SK-N-SH treated with all-trans-retinoic acid at 6 μM for 48 hours (cell line): ENCODE results near the gene GRID1.

Experiments used
- ATAC-seq: fragments of 200-7000 bp; cut with Tn5 transposase; 3 replicates; pipeline ENCODE4 v1.9.1; 2020; ENCODE audit warnings: mild to moderate bottlenecking, moderate library complexity
- ARNTL ChIP-seq: fragments of 450-650 bp; formaldehyde crosslinking; IDR thresholded peaks from 2 replicates; pipeline ENCODE4 v1.5.0; 2020; ENCODE audit warnings: low read depth, mild to moderate bottlenecking, moderate library complexity, borderline replicate concordance
- BACH2 ChIP-seq: fragments of 250-450 bp; sonication (Bioruptor Pico); IDR thresholded peaks from 2 replicates; pipeline ENCODE4 v1.9.0; 2021; ENCODE audit warnings: mild to moderate bottlenecking, borderline replicate concordance
- CSDC2 ChIP-seq: fragments of 250-450 bp; sonication (Bioruptor Pico); IDR thresholded peaks from 2 replicates; pipeline ENCODE4 v1.5.0; 2020; ENCODE audit warnings: mild to moderate bottlenecking, moderate library complexity
- ESRRG ChIP-seq: fragments of 250-450 bp; sonication (Bioruptor Pico); IDR thresholded peaks from 2 replicates; pipeline ENCODE4 v1.6.1; 2021; ENCODE audit warnings: mild to moderate bottlenecking
- GLIS3 ChIP-seq: fragments of 250-450 bp; sonication (Bioruptor Pico); IDR thresholded peaks from 2 replicates; pipeline ENCODE4 v1.5.0; 2020; ENCODE audit warnings: mild to moderate bottlenecking, moderate library complexity
- ISL1 ChIP-seq: fragments of 250-450 bp; sonication (Bioruptor Pico); IDR thresholded peaks from 2 replicates; pipeline ENCODE4 v2.1.2; 2022; ENCODE audit warnings: mild to moderate bottlenecking, moderate library complexity
- OSR1 ChIP-seq: fragments of 250-450 bp; sonication (Bioruptor Pico); IDR thresholded peaks from 2 replicates; pipeline ENCODE4 v1.8.0; 2022; ENCODE audit warnings: moderate library complexity, mild to moderate bottlenecking, inconsistent platforms
- PPARA ChIP-seq: fragments of 250-450 bp; sonication (Bioruptor Pico); IDR thresholded peaks from 2 replicates; pipeline ENCODE4 v1.5.0; 2020; ENCODE audit warnings: mild to moderate bottlenecking, borderline replicate concordance
- RARB ChIP-seq: fragments of 250-450 bp; sonication (Bioruptor Pico); IDR thresholded peaks from 2 replicates; pipeline ENCODE4 v1.8.0; 2021; ENCODE audit warnings: mild to moderate bottlenecking, moderate library complexity
- SNAI2 ChIP-seq: fragments of 250-450 bp; sonication (Bioruptor Pico); IDR thresholded peaks from 2 replicates; pipeline ENCODE4 v1.5.0; 2020; ENCODE audit warnings: mild to moderate bottlenecking, moderate library complexity
- TCF4 ChIP-seq: fragments of 250-450 bp; sonication (Bioruptor Pico); IDR thresholded peaks from 2 replicates; pipeline ENCODE4 v1.8.0; 2021; ENCODE audit warnings: mild to moderate bottlenecking, moderate library complexity, borderline replicate concordance
- TOX ChIP-seq: fragments of 250-450 bp; sonication (Bioruptor Pico); IDR thresholded peaks from 2 replicates; pipeline ENCODE4 v1.8.0; 2021; ENCODE audit warnings: mild to moderate bottlenecking, moderate library complexity, borderline replicate concordance
- ZC3H10 ChIP-seq: fragments of 250-450 bp; sonication (Bioruptor Pico); IDR thresholded peaks from 2 replicates; pipeline ENCODE4 v1.5.1; 2021; ENCODE audit warnings: mild to moderate bottlenecking, moderate library complexity
- ZFP3 ChIP-seq: fragments of 250-450 bp; sonication (Bioruptor Pico); IDR thresholded peaks from 2 replicates; pipeline ENCODE4 v1.5.0; 2020; ENCODE audit warnings: mild to moderate bottlenecking, moderate library complexity
- ZFP30 ChIP-seq: fragments of 450-650 bp; formaldehyde crosslinking; IDR thresholded peaks from 2 replicates; pipeline ENCODE4 v1.5.0; 2022; ENCODE audit warnings: mild to moderate bottlenecking, moderate library complexity
- ZNF565 ChIP-seq: fragments of 450-650 bp; formaldehyde crosslinking; conservative IDR thresholded peaks from 2 replicates; pipeline ENCODE4 v1.5.0; 2020; ENCODE audit warnings: low read depth, mild to moderate bottlenecking, moderate library complexity
- TF ChIP-seq, protein P1 (sequence below): fragments of 250-450 bp; sonication (Bioruptor Pico); IDR thresholded peaks from 2 replicates; pipeline ENCODE4 v1.8.0; 2021; ENCODE audit warnings: low read depth, mild to moderate bottlenecking, moderate library complexity, borderline replicate concordance
- TF ChIP-seq, protein P2 (sequence below): fragments of 250-450 bp; sonication (Bioruptor Pico); IDR thresholded peaks from 2 replicates; pipeline ENCODE4 v1.5.1; 2021; ENCODE audit warnings: mild to moderate bottlenecking, moderate library complexity
- TF ChIP-seq, protein P3 (sequence below): fragments of 250-450 bp; sonication (Bioruptor Pico); IDR thresholded peaks from 2 replicates; pipeline ENCODE4 v1.5.0; 2020; ENCODE audit warnings: mild to moderate bottlenecking, moderate library complexity
- TF ChIP-seq, protein P4 (sequence below): fragments of 250-450 bp; sonication (Bioruptor Pico); IDR thresholded peaks from 2 replicates; pipeline ENCODE4 v1.8.0; 2020; ENCODE audit warnings: mild to moderate bottlenecking, moderate library complexity, borderline replicate concordance
- TF ChIP-seq, protein P5 (sequence below): fragments of 250-450 bp; sonication (Bioruptor Pico); IDR thresholded peaks from 2 replicates; pipeline ENCODE4 v1.5.1; 2020; ENCODE audit warnings: low read depth, mild to moderate bottlenecking, moderate library complexity

Gene GRID1

DNA sequence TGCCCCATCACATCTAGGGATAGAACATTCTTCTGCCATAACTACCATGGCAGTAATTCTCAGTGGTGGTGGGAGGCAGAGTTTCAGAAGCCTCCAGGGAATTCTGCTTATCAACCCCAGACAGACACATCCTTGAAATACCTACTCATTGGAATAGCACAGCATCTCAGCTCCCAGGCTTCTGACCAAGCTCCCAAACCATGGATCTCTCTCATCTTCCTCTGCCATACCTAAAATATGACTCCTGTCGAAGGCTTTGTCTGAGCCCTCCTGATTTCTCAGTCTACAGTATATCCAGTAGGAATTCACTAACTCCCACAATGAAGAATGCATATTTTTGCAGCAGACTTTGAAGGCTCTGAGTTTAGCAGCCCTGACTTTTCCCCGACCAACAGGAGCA lies 687.5 kb downstream of the GRID1 start:
- ATAC-seq = no peak
- no peak for TF ChIP-seq TCF4 (CRISPR knock-in tag)
- no peak for TF ChIP-seq SNAI2 (CRISPR knock-in tag)
- no peak for TF ChIP-seq CSDC2 (CRISPR knock-in tag)
- no peak for TF ChIP-seq ZC3H10
- no peak for TF ChIP-seq TOX (CRISPR knock-in tag)
- TF ChIP-seq, all 23 proteins: peak for 0

DNA sequence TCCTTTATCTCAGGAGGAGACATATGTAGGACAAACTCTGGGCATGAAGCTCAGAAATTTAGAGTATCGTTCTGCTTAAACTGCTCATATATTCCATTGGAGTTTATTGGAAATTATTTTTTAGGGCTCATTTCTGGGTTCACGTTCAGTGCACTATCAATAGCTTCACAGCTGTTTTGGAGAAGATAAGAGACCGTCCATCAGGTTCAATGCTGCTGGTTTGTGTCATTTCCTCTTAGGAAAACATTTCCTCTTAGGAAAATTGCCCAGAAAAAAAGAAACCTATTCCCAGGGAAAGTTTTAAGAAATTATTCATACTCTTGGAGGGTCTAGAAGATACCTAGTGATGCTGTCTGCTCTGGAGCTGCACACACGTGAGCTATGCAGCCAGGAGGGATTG lies 691.7 kb downstream of the GRID1 start:
- ATAC-seq = no peak
- TF ChIP-seq, protein P1, sequence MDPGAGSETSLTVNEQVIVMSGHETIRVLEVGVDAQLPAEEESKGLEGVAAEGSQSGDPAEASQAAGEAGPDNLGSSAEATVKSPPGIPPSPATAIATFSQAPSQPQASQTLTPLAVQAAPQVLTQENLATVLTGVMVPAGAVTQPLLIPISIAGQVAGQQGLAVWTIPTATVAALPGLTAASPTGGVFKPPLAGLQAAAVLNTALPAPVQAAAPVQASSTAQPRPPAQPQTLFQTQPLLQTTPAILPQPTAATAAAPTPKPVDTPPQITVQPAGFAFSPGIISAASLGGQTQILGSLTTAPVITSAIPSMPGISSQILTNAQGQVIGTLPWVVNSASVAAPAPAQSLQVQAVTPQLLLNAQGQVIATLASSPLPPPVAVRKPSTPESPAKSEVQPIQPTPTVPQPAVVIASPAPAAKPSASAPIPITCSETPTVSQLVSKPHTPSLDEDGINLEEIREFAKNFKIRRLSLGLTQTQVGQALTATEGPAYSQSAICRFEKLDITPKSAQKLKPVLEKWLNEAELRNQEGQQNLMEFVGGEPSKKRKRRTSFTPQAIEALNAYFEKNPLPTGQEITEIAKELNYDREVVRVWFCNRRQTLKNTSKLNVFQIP (CRISPR knock-in tag) = no peak
- TF ChIP-seq SNAI2 (CRISPR knock-in tag) (no peak), ZNF565 (CRISPR knock-in tag) (no peak), ZC3H10 (no peak), BACH2 (CRISPR knock-in tag) (no peak), ISL1 (CRISPR knock-in tag) (no peak), CSDC2 (CRISPR knock-in tag) (no peak), PPARA (CRISPR knock-in tag) (no peak), TOX (CRISPR knock-in tag) (no peak), ESRRG (CRISPR knock-in tag) (no peak), GLIS3 (no peak), RARB (CRISPR knock-in tag) (no peak), TCF4 (CRISPR knock-in tag) (no peak), ZFP3 (CRISPR knock-in tag) (no peak), ZFP30 (CRISPR knock-in tag) (no peak)
- TF ChIP-seq, protein P2, sequence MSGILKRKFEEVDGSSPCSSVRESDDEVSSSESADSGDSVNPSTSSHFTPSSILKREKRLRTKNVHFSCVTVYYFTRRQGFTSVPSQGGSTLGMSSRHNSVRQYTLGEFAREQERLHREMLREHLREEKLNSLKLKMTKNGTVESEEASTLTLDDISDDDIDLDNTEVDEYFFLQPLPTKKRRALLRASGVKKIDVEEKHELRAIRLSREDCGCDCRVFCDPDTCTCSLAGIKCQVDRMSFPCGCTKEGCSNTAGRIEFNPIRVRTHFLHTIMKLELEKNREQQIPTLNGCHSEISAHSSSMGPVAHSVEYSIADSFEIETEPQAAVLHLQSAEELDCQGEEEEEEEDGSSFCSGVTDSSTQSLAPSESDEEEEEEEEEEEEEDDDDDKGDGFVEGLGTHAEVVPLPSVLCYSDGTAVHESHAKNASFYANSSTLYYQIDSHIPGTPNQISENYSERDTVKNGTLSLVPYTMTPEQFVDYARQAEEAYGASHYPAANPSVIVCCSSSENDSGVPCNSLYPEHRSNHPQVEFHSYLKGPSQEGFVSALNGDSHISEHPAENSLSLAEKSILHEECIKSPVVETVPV (CRISPR knock-in tag) = no peak
- TF ChIP-seq, protein P3, sequence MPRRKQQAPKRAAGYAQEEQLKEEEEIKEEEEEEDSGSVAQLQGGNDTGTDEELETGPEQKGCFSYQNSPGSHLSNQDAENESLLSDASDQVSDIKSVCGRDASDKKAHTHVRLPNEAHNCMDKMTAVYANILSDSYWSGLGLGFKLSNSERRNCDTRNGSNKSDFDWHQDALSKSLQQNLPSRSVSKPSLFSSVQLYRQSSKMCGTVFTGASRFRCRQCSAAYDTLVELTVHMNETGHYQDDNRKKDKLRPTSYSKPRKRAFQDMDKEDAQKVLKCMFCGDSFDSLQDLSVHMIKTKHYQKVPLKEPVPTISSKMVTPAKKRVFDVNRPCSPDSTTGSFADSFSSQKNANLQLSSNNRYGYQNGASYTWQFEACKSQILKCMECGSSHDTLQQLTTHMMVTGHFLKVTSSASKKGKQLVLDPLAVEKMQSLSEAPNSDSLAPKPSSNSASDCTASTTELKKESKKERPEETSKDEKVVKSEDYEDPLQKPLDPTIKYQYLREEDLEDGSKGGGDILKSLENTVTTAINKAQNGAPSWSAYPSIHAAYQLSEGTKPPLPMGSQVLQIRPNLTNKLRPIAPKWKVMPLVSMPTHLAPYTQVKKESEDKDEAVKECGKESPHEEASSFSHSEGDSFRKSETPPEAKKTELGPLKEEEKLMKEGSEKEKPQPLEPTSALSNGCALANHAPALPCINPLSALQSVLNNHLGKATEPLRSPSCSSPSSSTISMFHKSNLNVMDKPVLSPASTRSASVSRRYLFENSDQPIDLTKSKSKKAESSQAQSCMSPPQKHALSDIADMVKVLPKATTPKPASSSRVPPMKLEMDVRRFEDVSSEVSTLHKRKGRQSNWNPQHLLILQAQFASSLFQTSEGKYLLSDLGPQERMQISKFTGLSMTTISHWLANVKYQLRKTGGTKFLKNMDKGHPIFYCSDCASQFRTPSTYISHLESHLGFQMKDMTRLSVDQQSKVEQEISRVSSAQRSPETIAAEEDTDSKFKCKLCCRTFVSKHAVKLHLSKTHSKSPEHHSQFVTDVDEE = no peak
- TF ChIP-seq, protein P4, sequence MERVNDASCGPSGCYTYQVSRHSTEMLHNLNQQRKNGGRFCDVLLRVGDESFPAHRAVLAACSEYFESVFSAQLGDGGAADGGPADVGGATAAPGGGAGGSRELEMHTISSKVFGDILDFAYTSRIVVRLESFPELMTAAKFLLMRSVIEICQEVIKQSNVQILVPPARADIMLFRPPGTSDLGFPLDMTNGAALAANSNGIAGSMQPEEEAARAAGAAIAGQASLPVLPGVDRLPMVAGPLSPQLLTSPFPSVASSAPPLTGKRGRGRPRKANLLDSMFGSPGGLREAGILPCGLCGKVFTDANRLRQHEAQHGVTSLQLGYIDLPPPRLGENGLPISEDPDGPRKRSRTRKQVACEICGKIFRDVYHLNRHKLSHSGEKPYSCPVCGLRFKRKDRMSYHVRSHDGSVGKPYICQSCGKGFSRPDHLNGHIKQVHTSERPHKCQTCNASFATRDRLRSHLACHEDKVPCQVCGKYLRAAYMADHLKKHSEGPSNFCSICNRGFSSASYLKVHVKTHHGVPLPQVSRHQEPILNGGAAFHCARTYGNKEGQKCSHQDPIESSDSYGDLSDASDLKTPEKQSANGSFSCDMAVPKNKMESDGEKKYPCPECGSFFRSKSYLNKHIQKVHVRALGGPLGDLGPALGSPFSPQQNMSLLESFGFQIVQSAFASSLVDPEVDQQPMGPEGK (CRISPR knock-in tag) = no peak
- TF ChIP-seq, protein P5, sequence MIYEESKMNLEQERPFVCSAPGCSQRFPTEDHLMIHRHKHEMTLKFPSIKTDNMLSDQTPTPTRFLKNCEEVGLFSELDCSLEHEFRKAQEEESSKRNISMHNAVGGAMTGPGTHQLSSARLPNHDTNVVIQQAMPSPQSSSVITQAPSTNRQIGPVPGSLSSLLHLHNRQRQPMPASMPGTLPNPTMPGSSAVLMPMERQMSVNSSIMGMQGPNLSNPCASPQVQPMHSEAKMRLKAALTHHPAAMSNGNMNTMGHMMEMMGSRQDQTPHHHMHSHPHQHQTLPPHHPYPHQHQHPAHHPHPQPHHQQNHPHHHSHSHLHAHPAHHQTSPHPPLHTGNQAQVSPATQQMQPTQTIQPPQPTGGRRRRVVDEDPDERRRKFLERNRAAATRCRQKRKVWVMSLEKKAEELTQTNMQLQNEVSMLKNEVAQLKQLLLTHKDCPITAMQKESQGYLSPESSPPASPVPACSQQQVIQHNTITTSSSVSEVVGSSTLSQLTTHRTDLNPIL = no peak

DNA sequence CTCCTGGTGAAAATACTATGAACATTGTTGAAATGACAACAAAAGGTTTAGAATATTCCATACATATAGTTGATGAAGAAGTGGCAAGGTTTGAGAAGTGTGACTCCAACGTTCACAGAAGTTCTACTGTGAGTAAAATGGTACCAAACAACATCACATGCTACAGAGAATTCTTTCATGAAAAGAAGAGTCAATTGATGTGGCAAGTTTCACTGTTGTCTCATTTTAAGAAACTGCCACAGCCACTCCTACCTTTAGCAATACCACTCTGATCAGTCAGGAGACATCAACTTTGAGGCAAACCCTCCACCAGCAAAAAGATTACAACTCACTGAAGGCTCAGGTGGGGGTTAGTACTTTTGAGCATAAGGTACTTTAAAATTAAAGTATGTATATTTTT lies 693.3 kb downstream of the GRID1 start:
- no peak for ATAC-seq

DNA sequence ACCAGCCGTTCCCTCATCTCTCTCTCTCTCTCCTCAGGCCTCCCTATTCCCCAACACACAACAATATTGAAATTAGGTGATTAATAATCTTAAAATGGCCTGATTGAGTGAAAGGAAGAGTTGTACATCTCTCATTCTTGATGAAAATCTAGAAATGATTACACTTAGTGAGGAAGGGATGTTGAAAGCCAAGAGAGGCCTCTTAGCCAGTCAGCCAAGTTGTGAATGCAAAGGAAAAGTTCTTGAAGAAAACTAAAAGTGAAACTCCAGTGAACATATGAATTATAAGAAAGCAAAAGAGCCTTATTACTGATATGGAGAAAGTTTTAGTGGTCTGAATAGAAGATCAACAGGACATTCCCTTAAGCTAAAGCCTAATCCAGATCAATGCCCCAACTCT lies 695.1 kb downstream of the GRID1 start:
- no peak for ATAC-seq
- TF ChIP-seq, protein P3 = no peak
- TF ChIP-seq OSR1 (CRISPR knock-in tag) (no peak), SNAI2 (CRISPR knock-in tag) (no peak), TCF4 (CRISPR knock-in tag) (no peak), ARNTL (CRISPR knock-in tag) (no peak)
- TF ChIP-seq, protein P2 (CRISPR knock-in tag) = no peak
- TF ChIP-seq, protein P1 (CRISPR knock-in tag) = no peak

More for the DNA sequence above, 693.3 kb downstream of the GRID1 start:
- no peak for TF ChIP-seq ZNF565 (CRISPR knock-in tag)
